GM23248 (cell line): Measurements from ENCODE around the gene ZC3H11A. TPM values are rescaled to one million over a fixed set of nuclear protein-coding genes. Genes with fewer than 3 reads are reported as not detected.
A peak's percentile ranks its signal among the peaks of the same experiment; 100 is the strongest.
"Not testable (repeated sequence)": the region's sequence is repeated elsewhere in the genome, so short reads cannot be mapped to it uniquely, and the experiment has no call there.

Source experiments
- DNase-seq: peaks from one replicate; pipeline ENCODE4 v3.0.0-alpha.2; 2015
- H2AFZ ChIP-seq: fragments of 200-600 bp; sonication (generic); 2 replicates; pipeline ENCODE4 v1.6.1; 2016; ENCODE audit warnings: antibody characterized with exemption
- H3F3A ChIP-seq: fragments of 200-600 bp; sonication (generic); 2 replicates; pipeline ENCODE4 v1.6.1; 2016; ENCODE audit warnings: mild to moderate bottlenecking, antibody characterized with exemption, mixed run types; ENCODE audit not compliant: insufficient read depth
- H3K27ac ChIP-seq: fragments of 200-600 bp; sonication (generic); 2 replicates; pipeline ENCODE4 v1.5.1; 2016; ENCODE audit warnings: mild to moderate bottlenecking
- H3K27me3 ChIP-seq: fragments of 200-600 bp; sonication (generic); replicated peaks from 2 replicates; pipeline ENCODE4 v1.6.1; 2016; ENCODE audit warnings: mild to moderate bottlenecking; ENCODE audit not compliant: insufficient read depth
- H3K36me3 ChIP-seq: fragments of 200-600 bp; sonication (generic); 2 replicates; pipeline ENCODE4 v1.6.1; 2016; ENCODE audit warnings: low read depth, mild to moderate bottlenecking
- H3K4me1 ChIP-seq: fragments of 200-600 bp; sonication (generic); 2 replicates; pipeline ENCODE4 v1.6.1; 2016; ENCODE audit warnings: mild to moderate bottlenecking; ENCODE audit not compliant: insufficient read depth
- H3K4me2 ChIP-seq: fragments of 200-600 bp; sonication (generic); one replicate; pipeline ENCODE4 v1.6.1; 2016; ENCODE audit warnings: mild to moderate bottlenecking; ENCODE audit not compliant: unreplicated experiment
- H3K4me3 ChIP-seq: fragments of 200-600 bp; sonication (generic); 2 replicates; pipeline ENCODE4 v1.5.1; 2016; ENCODE audit warnings: mild to moderate bottlenecking
- H3K79me2 ChIP-seq: fragments of 200-600 bp; sonication (generic); 2 replicates; pipeline ENCODE4 v1.6.1; 2016; ENCODE audit warnings: mild to moderate bottlenecking; ENCODE audit not compliant: insufficient read depth
- H3K9ac ChIP-seq: fragments of 200-600 bp; sonication (generic); 2 replicates; pipeline ENCODE4 v1.6.1; 2016; ENCODE audit warnings: mild to moderate bottlenecking
- H3K9me2 ChIP-seq: fragments of 200-600 bp; sonication (generic); 2 replicates; pipeline ENCODE4 v1.6.1; 2016; ENCODE audit warnings: mixed run types, mild to moderate bottlenecking, moderate library complexity; ENCODE audit not compliant: insufficient read depth
- H3K9me3 ChIP-seq: fragments of 200-600 bp; sonication (generic); one replicate; pipeline ENCODE4 v1.6.1; 2017; ENCODE audit warnings: low read depth
- H4K20me1 ChIP-seq: fragments of 200-600 bp; sonication (generic); 2 replicates; pipeline ENCODE4 v1.6.0; 2016; ENCODE audit not compliant: insufficient read depth
- EZH2 ChIP-seq: fragments of 200-600 bp; sonication (generic); IDR thresholded peaks from 2 replicates; pipeline ENCODE4 v1.6.1; 2018; ENCODE audit warnings: antibody characterized with exemption, mild to moderate bottlenecking; ENCODE audit not compliant: insufficient read depth, poor library complexity, severe bottlenecking
- EZH2phosphoT487 ChIP-seq: fragments of 200-600 bp; sonication (generic); IDR thresholded peaks from 2 replicates; pipeline ENCODE4 v1.6.1; 2018; ENCODE audit warnings: antibody characterized with exemption, moderate library complexity, mild to moderate bottlenecking, low read depth; ENCODE audit not compliant: insufficient read depth
- WGBS, 2 experiments: methylation state at CpG; one replicate each; pipeline ENCODE4 v1.1.6; 2015 to 2017; ENCODE audit warnings: low lambda C conversion rate in 2 of 2, low coverage in 1 of 2; ENCODE audit errors: missing lambda C conversion rate in 2 of 2; 5-methylcytosine and 5-hydroxymethylcytosine counted together
- in situ Hi-C: fragments of 300-500 bp; cut with MboI; formaldehyde crosslinking; loops from 2 replicates; pipeline ENCODE4 v1.15.0; 2020
- polyA plus RNA-seq: library from polyadenylated mRNA; unstranded; fragments of >200 nt; fragmentation: Nextera tagmentation; extraction: Ambion mirVana; gene quantifications from 2 replicates; pipeline ENCODE4 v1.2.1, GENCODE V29; 2016
- total RNA-seq: library from RNA; depleted of rRNA; stranded (reverse); fragments of >200 nt; shearing (Covaris generic); gene quantifications from 2 replicates; pipeline ENCODE4 v1.2.3, GENCODE V29; 2014; rRNA removed

Gene ZC3H11A
- total RNA-seq = 73.3 and 81.6 TPM in 2 replicates
- polyA plus RNA-seq = 31.3 and 35.9 TPM in 2 replicates

DNA sequence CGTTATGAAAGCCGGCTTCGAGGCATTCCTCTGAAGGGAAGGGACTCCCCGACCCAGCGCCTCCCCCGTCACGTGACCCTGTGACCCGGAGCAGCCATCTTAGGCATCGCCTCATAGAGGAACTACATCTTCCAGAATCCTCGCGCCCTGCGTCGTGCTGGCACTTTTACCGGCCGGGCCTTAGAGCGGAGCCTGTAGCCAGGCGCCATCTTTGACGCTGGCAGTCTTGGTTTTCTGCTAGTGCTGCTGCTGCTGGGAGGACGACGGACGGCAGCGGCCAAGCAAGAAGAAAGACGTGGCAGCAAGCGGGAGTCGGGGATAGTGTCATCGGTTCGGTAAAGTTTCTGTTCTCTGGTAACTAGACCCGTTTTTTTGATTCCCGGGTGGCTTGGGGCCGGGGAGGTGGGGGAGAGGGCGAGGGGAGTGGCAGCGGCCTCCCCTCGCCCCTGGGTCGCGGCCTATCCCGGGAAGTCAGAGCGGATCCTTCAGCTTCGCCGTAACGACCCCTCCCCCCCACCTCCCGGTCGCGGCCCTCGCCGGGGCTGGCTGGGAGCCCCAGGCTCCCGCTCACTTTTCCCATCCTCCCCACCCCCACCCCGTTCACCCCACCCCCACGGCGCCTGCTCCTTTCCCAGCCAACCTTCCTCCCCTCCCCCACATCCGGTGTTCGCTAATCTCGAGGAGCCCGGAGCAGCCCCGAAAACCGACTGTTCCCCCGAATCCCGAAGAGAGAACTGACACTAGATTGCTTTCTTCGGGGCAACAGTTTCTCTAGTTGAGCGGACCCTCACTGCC, at the start of gene ZC3H11A, which contains the start of gene ZBED6:
Gene ZC3H11A (plus strand): TSS at position 183 of the 795 bp plus-strand sequence. CDS start 21,448 bp downstream, outside the sequence.
Gene ZBED6 (plus strand): TSS at position 183 of the 795 bp plus-strand sequence. CDS start 1,900 bp downstream, outside the sequence.
- in situ Hi-C loops = no loop called here
- DNase-seq = peak; percentile 99
- Histone ChIP-seq H3K4me1 (peaks cover 42% of the 10 kb centered on the region), H3K36me3 (peaks cover 23% of the 10 kb centered on the region; the same call in 1 of the 2 replicates), H4K20me1 (peaks cover 23% of the 10 kb centered on the region; the same call in 1 of the 2 replicates), H3K27ac (peak within 1 kb of the TSS; percentile 97), H3K9ac (peak within 1 kb of the TSS; percentile 99), H3K79me2 (peaks cover 48% of the 10 kb centered on the region), H2AFZ (peak within 1 kb of the TSS; percentile 96), H3K27me3 (no peaks in the 10 kb centered on the region), H3K9me2 (no peaks in the 10 kb centered on the region), H3K4me2 (peak within 1 kb of the TSS; percentile 98), H3F3A (peaks cover 21% of the 10 kb centered on the region), H3K4me3 (peak within 1 kb of the TSS; percentile 99), H3K9me3 (no peaks in the 10 kb centered on the region)
- WGBS, 2 experiments = 1% methylated on average over 38 to 50 of the region's 59 CpGs
- TF ChIP-seq EZH2 (no peak), EZH2phosphoT487 (no peak)

DNA sequence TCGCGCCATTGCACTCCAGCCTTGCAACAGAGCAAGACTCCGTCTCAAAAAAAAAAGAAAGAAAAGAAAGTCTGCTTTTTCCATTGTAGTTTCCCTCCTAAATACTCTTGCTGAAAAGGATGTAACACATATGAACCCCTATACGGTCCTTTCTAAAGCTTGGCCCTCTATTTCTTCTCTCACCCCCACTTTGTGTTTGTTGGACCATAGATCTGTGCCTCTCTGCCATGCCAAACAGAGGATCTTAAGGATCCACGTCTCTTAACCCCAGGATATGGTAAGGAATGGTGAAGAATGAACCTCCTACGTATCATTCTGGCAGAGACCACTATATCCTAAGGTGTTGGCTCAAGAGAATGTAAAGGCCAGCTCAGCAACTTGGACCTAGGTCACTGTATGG, 49.1 kb upstream of the ZC3H11A start:
- no peak overlapping the region for H3K9ac ChIP-seq
- in situ Hi-C loops = no loop called here
- DNase-seq = no peak
- no peaks in the 10 kb centered on the region for H3K4me1 ChIP-seq
- no peaks in the 10 kb centered on the region for H3K9me2 ChIP-seq
- no peak overlapping the region for H3K4me3 ChIP-seq
- no peak for TF ChIP-seq EZH2
- TF ChIP-seq EZH2phosphoT487 = no peak
- H3K9me3 ChIP-seq = no peaks in the 10 kb centered on the region
- no peaks in the 10 kb centered on the region for H3K79me2 ChIP-seq
- H4K20me1 ChIP-seq = no peaks in the 10 kb centered on the region
- peaks cover 7% of the 10 kb centered on the region for H3K36me3 ChIP-seq
- no peak overlapping the region for H2AFZ ChIP-seq
- no peaks in the 10 kb centered on the region for H3K27me3 ChIP-seq
- H3F3A ChIP-seq = peaks cover 30% of the 10 kb centered on the region; the same call in 1 of the 2 replicates
- no peak overlapping the region for H3K27ac ChIP-seq
- 96% methylated on average over 6 of the region's 6 CpGs for WGBS, 2 experiments
- H3K4me2 ChIP-seq = no peak overlapping the region

DNA sequence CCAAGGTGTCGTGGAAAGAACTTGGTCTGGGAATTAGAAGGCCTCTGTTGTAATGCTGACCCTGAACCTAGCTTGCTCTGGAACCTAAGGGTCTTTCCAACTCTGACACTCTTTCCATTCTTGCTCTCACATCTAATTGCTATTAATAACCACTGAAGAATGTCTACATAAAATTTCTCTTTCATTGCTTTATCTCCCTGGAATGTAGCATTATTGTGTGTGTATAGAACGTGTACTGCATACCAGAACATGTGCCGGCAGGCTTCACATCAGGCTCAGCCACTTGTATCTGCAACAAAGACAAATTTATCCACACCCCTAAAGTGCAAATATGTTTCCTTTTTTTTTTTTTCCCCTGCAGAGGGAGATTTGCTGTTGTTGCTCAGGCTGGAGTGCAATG, 44.4 kb upstream of the ZC3H11A start:
- no peaks in the 10 kb centered on the region for H3K9me3 ChIP-seq
- H3K4me2 ChIP-seq = no peak overlapping the region
- no peaks in the 10 kb centered on the region for H3K36me3 ChIP-seq
- H3K9me2 ChIP-seq = no peaks in the 10 kb centered on the region
- H3K4me1 ChIP-seq = no peaks in the 10 kb centered on the region
- in situ Hi-C loops = no loop called here
- no peak overlapping the region for H3K4me3 ChIP-seq
- DNase-seq = peak; percentile 59
- no peaks in the 10 kb centered on the region for H3K79me2 ChIP-seq
- no peak overlapping the region for H3K27ac ChIP-seq
- no peak overlapping the region for H2AFZ ChIP-seq
- H3K27me3 ChIP-seq = no peaks in the 10 kb centered on the region
- H3K9ac ChIP-seq = no peak overlapping the region
- 0 out of 2 replicates have a peak, but pooled peaks cover 5% of the 10 kb centered on the region for H3F3A ChIP-seq
- TF ChIP-seq EZH2 (no peak), EZH2phosphoT487 (no peak)
- 72 to 81% methylated on average over 3 of the region's 3 CpGs for WGBS, 2 experiments
- no peaks in the 10 kb centered on the region for H4K20me1 ChIP-seq

DNA sequence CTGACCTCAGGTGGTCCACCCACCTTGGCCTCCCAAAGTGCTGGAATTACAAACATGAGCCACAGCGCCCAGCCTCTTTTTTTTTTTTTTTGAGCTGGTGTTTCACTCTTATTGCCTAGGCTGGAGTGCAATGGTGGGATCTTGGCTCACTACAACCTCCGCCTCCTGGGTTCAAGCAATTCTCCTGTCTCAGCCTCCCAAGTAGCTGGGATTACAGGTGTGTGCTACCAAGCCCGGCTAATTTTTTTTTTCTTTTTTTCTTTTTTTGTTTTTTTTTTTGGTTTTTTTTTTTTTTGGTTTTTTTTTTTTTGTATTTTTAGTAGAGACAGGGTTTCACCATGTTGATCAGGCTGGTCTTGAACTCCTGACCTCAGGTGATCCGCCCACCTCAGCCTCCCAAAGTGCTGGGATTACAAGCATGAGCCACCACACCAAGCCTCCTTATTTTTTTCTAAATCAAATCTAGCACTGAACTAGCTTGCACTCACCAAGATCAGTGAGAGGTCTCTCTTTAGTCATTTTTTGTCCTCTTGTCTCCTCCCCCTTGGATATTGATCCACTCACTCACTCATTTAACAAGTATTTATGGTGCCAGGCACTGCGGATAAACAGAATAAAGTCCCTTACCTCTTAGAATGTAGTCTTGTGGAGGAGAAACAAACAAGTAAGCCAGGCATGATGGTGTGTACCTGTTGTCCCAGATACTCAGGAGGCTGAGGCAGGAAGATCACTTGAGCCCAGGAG, 43.6 kb upstream of the ZC3H11A start:
- H4K20me1 ChIP-seq, H3K36me3 ChIP-seq, H3K27ac ChIP-seq, H3K4me1 ChIP-seq, in situ Hi-C loops, H3K79me2 ChIP-seq, H3F3A ChIP-seq, H3K9ac ChIP-seq, H3K9me2 ChIP-seq, H3K9me3 ChIP-seq, H2AFZ ChIP-seq, H3K4me2 ChIP-seq, H3K27me3 ChIP-seq, H3K4me3 ChIP-seq, DNase-seq: not testable (repeated sequence)
- 91 to 98% methylated on average over 5 of the region's 5 CpGs for WGBS, 2 experiments
